DOHH2 (cell line): ENCODE results near the gene VPS51.

Experiments
- H3F3A ChIP-seq: fragments of 200-600 bp; sonication (generic), shearing (Covaris generic); 2 replicates; pipeline ENCODE4 v1.6.0; 2016; ENCODE audit warnings: antibody characterized with exemption, mild to moderate bottlenecking; ENCODE audit not compliant: control insufficient read depth, insufficient read depth
- H3K27ac ChIP-seq: fragments of 200-600 bp; sonication (generic); 2 replicates; pipeline ENCODE4 v1.5.1; 2014; ENCODE audit warnings: low read depth, mild to moderate bottlenecking, low read length, moderate library complexity
- H3K27me3 ChIP-seq: fragments of 200-600 bp; sonication (generic); 2 replicates; pipeline ENCODE4 v1.6.1; 2014; ENCODE audit warnings: mild to moderate bottlenecking, low read length, mixed read lengths; ENCODE audit not compliant: control insufficient read depth
- H3K36me3 ChIP-seq: fragments of 200-600 bp; sonication (generic); 2 replicates; pipeline ENCODE4 v1.6.1; 2014; ENCODE audit warnings: mild to moderate bottlenecking, low read length, moderate library complexity, mixed read lengths; ENCODE audit not compliant: control insufficient read depth
- H3K4me1 ChIP-seq: fragments of 200-600 bp; sonication (generic); 2 replicates; pipeline ENCODE4 v1.6.1; 2014; ENCODE audit warnings: mild to moderate bottlenecking, low read length, mixed read lengths; ENCODE audit not compliant: control insufficient read depth
- H3K4me2 ChIP-seq: fragments of 200-600 bp; sonication (generic); 2 replicates; pipeline ENCODE4 v1.6.0; 2014; ENCODE audit warnings: mild to moderate bottlenecking, low read length, moderate library complexity
- H3K4me3 ChIP-seq: fragments of 200-600 bp; sonication (generic); 2 replicates; pipeline ENCODE4 v1.5.1; 2014; ENCODE audit warnings: mild to moderate bottlenecking, low read length, mixed read lengths
- H3K79me2 ChIP-seq: fragments of 200-600 bp; sonication (generic); 2 replicates; pipeline ENCODE4 v1.6.1; 2014; ENCODE audit warnings: mild to moderate bottlenecking, low read length, mixed read lengths; ENCODE audit not compliant: control insufficient read depth
- H3K9me2 ChIP-seq: fragments of 200-600 bp; sonication (generic); replicated peaks from 2 replicates; pipeline ENCODE4 v1.6.1; 2014; ENCODE audit warnings: mild to moderate bottlenecking, low read length, mixed read lengths; ENCODE audit not compliant: control insufficient read depth
- H3K9me3 ChIP-seq: fragments of 200-600 bp; sonication (generic); 2 replicates; pipeline ENCODE4 v1.6.1; 2014; ENCODE audit warnings: antibody characterized with exemption, low read length, mixed read lengths; ENCODE audit not compliant: control insufficient read depth, insufficient read depth
- H4K20me1 ChIP-seq: fragments of 200-600 bp; sonication (generic); 2 replicates; pipeline ENCODE4 v1.6.0; 2014; ENCODE audit warnings: low read depth, mild to moderate bottlenecking, antibody characterized with exemption, low read length, moderate library complexity; ENCODE audit not compliant: control insufficient read depth, insufficient read depth
- CTCF ChIP-seq: fragments of 200-600 bp; sonication (generic); IDR thresholded peaks from one replicate; pipeline ENCODE4 v1.5.1; 2014; ENCODE audit warnings: antibody characterized with exemption, mild to moderate bottlenecking, low read depth, low read length; ENCODE audit not compliant: poor library complexity, severe bottlenecking
- EZH2phosphoT487 ChIP-seq: fragments of 200-600 bp; sonication (generic); IDR thresholded peaks from 2 replicates; pipeline ENCODE4 v1.6.1; 2017; ENCODE audit warnings: borderline replicate concordance, mild to moderate bottlenecking, antibody characterized with exemption, low read length, moderate library complexity, mixed read lengths

The VPS51 gene

DNA sequence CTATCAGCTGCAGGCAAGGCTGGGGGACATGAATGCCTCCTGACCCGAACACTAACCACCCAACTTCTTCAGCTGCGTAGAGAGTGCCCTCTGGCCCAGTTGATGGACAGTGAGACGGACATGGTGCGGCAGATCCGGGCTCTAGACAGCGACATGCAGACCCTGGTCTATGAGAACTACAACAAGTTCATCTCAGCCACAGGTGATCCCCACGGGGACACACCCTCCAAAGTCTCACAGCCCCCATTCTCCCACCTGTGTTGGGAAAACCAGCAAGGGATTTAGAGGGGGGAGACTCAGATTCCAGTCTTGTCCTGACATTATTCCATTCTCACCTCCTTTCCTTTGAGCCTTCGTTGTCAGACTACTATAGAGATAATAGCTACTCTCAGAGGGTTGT lies 912 bp downstream of the VPS51 start:
- H3K27me3 ChIP-seq = no peaks in the 10 kb centered on the region
- H3K27ac ChIP-seq = no peak overlapping the region

DNA sequence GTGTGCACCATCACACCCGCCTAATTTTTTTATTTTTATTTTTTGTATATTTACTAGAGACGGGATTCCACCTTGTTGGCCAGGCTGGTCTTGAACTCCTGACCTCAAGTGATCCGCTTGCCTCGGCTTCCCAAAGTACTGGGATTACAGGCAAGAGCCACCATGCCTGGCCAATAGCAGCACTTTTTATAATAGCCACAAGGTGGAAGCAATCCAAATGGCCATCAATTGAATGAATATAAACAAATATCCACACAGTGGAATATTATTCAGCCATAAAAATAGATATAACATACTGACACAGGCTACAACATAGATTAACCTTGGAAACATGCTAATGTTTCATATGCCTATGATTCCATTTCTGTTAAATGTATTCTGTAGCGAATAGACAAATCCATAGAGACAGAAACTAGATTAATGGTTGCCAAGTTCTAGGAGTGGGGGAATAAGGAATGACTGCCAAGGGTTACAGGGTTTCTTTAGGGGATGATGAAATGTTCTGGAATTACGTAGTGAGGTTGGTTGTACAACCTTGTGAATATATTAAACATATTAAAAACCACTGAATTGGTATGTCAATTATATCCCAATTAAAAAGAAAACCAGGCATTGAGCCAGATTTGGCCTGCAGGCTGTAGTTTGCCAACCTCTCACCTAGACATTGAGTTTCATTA lies 4.8 kb downstream of the VPS51 start:
- no peaks in the 10 kb centered on the region for H3K9me2 ChIP-seq
- TF ChIP-seq EZH2phosphoT487 (no peak), CTCF (peak; percentile 26)
- H3K4me3 ChIP-seq = no peak overlapping the region
- peaks cover 53% of the 10 kb centered on the region for H3K79me2 ChIP-seq
- no peaks in the 10 kb centered on the region for H3F3A ChIP-seq
- no peak overlapping the region for H3K4me2 ChIP-seq
- H3K36me3 ChIP-seq = peaks cover 35% of the 10 kb centered on the region
- no peaks in the 10 kb centered on the region for H3K9me3 ChIP-seq
- no peak overlapping the region for H3K27ac ChIP-seq
- H4K20me1 ChIP-seq = peaks cover 2% of the 10 kb centered on the region; the same call in 1 of the 2 replicates
- no peaks in the 10 kb centered on the region for H3K27me3 ChIP-seq
- H3K4me1 ChIP-seq = peaks cover 7% of the 10 kb centered on the region

More for the DNA sequence above, 912 bp downstream of the VPS51 start:
- no peak for TF ChIP-seq EZH2phosphoT487
- no peak for TF ChIP-seq CTCF
- Histone ChIP-seq H4K20me1 (peaks cover 2% of the 10 kb centered on the region; the same call in 1 of the 2 replicates), H3K36me3 (peaks cover 25% of the 10 kb centered on the region), H3K4me2 (peak overlapping the region; percentile 69), H3K4me1 (peaks cover 17% of the 10 kb centered on the region), H3K4me3 (peak overlapping the region; percentile 79), H3K79me2 (peaks cover 34% of the 10 kb centered on the region), H3F3A (peaks cover 11% of the 10 kb centered on the region; the same call in 1 of the 2 replicates), H3K9me2 (no peaks in the 10 kb centered on the region), H3K9me3 (no peaks in the 10 kb centered on the region)

GRCh38 chr11:65102142-65103095 lies 6.4 kb downstream of the VPS51 start:
- no peaks in the 10 kb centered on the region for H4K20me1 ChIP-seq
- H3K27me3 ChIP-seq = no peaks in the 10 kb centered on the region
- peaks cover 31% of the 10 kb centered on the region for H3K36me3 ChIP-seq
- H3K9me2 ChIP-seq = no peaks in the 10 kb centered on the region
- no peak for TF ChIP-seq EZH2phosphoT487
- TF ChIP-seq CTCF = no peak
- no peak overlapping the region for H3K4me2 ChIP-seq
- H3K4me1 ChIP-seq = no peaks in the 10 kb centered on the region; the same call in 1 of the 2 replicates
- peaks cover 41% of the 10 kb centered on the region for H3K79me2 ChIP-seq
- no peak overlapping the region for H3K27ac ChIP-seq
- H3K9me3 ChIP-seq = no peaks in the 10 kb centered on the region
- no peaks in the 10 kb centered on the region for H3F3A ChIP-seq
- no peak overlapping the region for H3K4me3 ChIP-seq
